HG03280 (cell line): ENCODE data around the gene ESRP2.

Experiments used
- ATAC-seq: cut with Tn5 transposase; IDR thresholded peaks from one replicate; pipeline ENCODE4 v1.9.1; 2021; ENCODE audit warnings: mild to moderate bottlenecking, moderate library complexity; ENCODE audit not compliant: unreplicated experiment

The ESRP2 gene

GRCh38 chr16:68242926-68243858 lies 7.3 kb upstream of the ESRP2 start:
- no peak for ATAC-seq

GRCh38 chr16:68242085-68242484 lies 6.2 kb upstream of the ESRP2 start:
- no peak for ATAC-seq

GRCh38 chr16:68238029-68238345 lies 2.1 kb upstream of the ESRP2 start:
- ATAC-seq = no peak

GRCh38 chr16:68237243-68238028 lies 1.5 kb upstream of the ESRP2 start:
- ATAC-seq = peak; percentile 80

- no peak for ATAC-seq
Observed at GRCh38 chr16:68236826-68237242, 907 bp upstream of the ESRP2 start.

GRCh38 chr16:68236137-68236825 lies 354 bp upstream of the ESRP2 start:
- no peak for ATAC-seq

- no peak for ATAC-seq
Observed at GRCh38 chr16:68235108-68235886, 630 bp downstream of the ESRP2 start.

- ATAC-seq = no peak
Observed at GRCh38 chr16:68234188-68235107, 1.5 kb downstream of the ESRP2 start.

- ATAC-seq = no peak
Observed at GRCh38 chr16:68233835-68234187, 2.1 kb downstream of the ESRP2 start.

- no peak for ATAC-seq
Observed at GRCh38 chr16:68233085-68233834, 2.7 kb downstream of the ESRP2 start.

- no peak for ATAC-seq
Observed at GRCh38 chr16:68232335-68232734, 3.6 kb downstream of the ESRP2 start.

GRCh38 chr16:68231384-68232136 lies 4.4 kb downstream of the ESRP2 start:
- ATAC-seq = no peak

- no peak for ATAC-seq
Observed at GRCh38 chr16:68230956-68231355, 5.0 kb downstream of the ESRP2 start.

- no peak for ATAC-seq
Observed at GRCh38 chr16:68230176-68230571, 5.8 kb downstream of the ESRP2 start.

- no peak for ATAC-seq
Observed at GRCh38 chr16:68229431-68230175, 6.3 kb downstream of the ESRP2 start.

- no peak for ATAC-seq
Observed at GRCh38 chr16:68228652-68229051, 7.3 kb downstream of the ESRP2 start.

- no peak for ATAC-seq
Observed at GRCh38 chr16:68227850-68228553, 7.9 kb downstream of the ESRP2 start.
